Measurements from ENCODE around the gene BCAM.
"Not testable (repeated sequence)": the region's sequence is repeated elsewhere in the genome, so short reads cannot be mapped to it uniquely, and the experiment has no call there.

Gene BCAM

GRCh38 chr19:44816301-44816700 is 7.4 kb downstream of the BCAM start:
- no peak for DNase-seq

DNA sequence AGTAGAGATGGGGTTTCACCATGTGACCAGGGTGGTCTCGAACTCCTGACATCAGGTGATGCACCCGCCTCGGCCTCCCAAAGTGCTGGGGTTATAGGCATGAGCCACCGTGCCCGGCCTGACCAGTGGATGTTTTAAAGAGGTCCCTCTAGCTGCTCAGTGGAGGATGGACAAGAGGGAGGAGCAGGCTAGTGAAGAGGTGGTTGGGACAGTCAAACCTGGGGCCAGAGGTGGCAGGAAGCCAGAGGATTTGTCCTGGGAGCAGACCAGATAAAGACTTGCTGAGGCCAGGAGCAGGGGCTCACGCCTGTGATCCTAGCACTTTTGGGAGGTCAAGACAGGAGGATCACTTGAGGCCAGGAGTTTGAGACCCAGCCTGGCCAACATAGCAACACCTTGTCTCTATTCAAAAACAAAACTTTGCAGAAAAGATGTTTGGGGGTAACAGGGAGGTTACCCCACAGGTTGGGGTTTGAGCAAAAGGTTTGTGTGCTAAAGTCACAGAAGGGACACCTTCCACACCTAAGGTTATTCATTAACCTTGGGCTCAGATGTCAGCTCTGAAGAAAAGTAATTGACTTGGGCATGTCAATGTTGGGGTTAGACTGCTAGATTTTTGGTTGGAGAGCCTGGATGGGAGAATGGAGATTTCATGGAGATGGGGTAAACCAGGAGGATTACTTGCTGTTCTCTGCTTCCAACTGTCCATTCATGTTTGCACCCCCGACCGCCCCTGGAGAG is 9.0 kb downstream of the BCAM start:
- no peak for DNase-seq

GRCh38 chr19:44818466-44819031 is 9.6 kb downstream of the BCAM start:
- no peak for DNase-seq

DNA sequence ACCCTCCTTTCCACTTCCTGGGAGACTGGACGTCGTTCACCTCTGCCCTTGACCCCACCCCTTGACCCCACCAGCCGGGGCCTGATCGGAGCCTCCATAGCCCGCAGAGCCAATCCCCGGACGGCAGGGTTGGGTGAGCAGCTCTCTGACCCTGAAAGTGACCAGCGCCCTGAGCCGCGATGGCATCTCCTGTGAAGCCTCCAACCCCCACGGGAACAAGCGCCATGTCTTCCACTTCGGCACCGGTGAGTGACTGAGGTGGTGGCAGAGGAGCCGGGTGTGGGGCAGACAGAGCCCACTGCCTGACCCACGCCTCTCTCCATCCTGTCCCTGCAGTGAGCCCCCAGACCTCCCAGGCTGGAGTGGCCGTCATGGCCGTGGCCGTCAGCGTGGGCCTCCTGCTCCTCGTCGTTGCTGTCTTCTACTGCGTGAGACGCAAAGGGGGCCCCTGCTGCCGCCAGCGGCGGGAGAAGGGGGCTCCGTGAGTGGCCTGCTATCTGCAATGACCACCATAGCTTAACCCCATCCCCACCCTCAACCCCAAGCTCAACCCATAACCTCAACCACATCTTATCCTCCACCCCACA is 10.4 kb downstream of the BCAM start:
- DNase-seq = no peak

DNA sequence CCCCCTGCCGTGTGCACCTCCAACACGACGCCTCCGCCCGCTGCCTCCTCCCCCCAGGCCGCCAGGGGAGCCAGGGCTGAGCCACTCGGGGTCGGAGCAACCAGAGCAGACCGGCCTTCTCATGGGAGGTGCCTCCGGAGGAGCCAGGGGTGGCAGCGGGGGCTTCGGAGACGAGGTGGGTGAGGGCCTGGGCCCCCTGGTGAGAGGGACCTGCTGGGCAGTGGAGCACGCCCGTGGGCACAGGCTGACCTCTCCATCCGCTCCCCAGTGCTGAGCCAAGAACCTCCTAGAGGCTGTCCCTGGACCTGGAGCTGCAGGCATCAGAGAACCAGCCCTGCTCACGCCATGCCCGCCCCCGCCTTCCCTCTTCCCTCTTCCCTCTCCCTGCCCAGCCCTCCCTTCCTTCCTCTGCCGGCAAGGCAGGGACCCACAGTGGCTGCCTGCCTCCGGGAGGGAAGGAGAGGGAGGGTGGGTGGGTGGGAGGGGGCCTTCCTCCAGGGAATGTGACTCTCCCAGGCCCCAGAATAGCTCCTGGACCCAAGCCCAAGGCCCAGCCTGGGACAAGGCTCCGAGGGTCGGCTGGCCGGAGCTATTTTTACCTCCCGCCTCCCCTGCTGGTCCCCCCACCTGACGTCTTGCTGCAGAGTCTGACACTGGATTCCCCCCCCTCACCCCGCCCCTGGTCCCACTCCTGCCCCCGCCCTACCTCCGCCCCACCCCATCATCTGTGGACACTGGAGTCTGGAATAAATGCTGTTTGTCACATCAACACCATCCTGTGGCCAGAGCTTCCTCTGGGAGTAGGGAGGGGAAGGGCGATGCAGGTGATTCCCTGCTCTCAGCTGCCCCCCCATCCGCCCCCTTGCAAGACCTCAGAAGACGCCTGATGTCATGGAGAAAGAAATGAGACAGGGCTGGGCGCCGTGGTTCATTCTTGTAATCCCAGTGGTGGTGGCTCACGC is 12.0 kb downstream of the BCAM start:
- DNase-seq = peak in 1 of 58 donors; percentile 3

- no peak for DNase-seq
These were observed 13.3 kb downstream of the BCAM start for GRCh38 chr19:44822177-44822576.

GRCh38 chr19:44822670-44823372 is 13.9 kb downstream of the BCAM start:
- DNase-seq = no peak

GRCh38 chr19:44823373-44823698 is 14.4 kb downstream of the BCAM start:
- DNase-seq = no peak

DNA sequence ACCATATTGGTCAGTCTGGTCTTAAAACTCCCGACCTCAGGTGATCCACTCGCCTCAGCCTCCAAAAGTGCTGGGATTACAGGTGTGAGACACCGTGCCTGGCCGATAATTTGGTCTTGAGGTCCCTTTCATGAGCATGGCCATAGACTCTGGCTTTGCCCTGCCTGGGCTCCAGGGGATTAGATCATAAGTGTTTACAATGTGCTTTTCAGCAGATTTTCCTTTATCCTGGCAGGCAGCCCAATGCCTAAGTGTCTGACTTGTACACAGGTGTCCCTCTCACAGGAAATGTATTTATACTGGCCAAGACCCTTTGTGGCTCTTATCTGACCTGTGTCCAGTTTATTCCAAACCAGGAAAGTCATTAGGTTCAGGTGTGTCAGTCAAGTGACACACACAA is 15.9 kb downstream of the BCAM start:
- no peak for DNase-seq

- DNase-seq = not testable (repeated sequence)
These were observed 24.0 kb downstream of the BCAM start for GRCh38 chr19:44832875-44833274.

DNA sequence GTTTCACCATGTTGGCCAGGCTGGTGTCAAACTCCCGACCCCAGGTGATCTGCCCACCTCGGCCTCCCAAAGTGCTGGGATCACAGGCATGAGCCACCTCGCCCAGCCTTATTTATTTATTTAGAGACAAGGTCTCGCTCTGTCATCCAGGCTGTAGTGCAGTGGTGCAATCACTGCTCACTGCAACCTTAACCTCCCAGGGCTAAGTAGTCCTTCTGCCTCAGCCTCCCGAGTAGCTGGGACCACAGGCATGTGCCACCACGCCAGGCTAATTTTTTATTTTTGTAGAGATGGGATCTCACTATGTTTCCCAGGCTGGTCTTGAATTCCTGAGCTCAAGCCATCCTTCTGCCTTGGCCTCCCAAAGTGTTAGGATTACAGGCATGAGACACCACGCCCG is 25.5 kb downstream of the BCAM start:
- not testable (repeated sequence) for DNase-seq

- no peak for DNase-seq
These were observed 30.4 kb downstream of the BCAM start for GRCh38 chr19:44839276-44839675.

DNA sequence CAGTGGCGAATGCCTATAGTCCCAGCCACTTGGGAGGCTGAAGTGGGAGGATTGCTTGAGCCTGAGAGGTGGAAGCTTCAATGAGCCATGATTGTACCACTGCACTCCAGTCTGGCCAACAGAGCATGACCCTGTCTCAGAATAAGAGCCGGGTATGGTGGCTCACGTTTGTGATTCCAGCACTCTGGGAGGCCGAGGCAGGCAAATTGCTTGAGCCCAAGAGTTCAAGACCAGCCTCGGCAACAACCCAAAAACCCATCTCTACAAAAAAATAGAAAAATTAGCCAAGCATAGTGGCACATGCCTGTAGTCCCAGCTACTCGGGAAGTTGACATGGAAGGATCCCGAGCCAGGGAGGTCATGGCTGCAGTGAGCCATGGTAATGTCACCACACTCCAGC is 31.9 kb downstream of the BCAM start:
- no peak for DNase-seq

- no peak for DNase-seq
These were observed 32.3 kb downstream of the BCAM start for GRCh38 chr19:44841231-44841630.

GRCh38 chr19:44845286-44845611 is 36.3 kb downstream of the BCAM start:
- no peak for DNase-seq

DNA sequence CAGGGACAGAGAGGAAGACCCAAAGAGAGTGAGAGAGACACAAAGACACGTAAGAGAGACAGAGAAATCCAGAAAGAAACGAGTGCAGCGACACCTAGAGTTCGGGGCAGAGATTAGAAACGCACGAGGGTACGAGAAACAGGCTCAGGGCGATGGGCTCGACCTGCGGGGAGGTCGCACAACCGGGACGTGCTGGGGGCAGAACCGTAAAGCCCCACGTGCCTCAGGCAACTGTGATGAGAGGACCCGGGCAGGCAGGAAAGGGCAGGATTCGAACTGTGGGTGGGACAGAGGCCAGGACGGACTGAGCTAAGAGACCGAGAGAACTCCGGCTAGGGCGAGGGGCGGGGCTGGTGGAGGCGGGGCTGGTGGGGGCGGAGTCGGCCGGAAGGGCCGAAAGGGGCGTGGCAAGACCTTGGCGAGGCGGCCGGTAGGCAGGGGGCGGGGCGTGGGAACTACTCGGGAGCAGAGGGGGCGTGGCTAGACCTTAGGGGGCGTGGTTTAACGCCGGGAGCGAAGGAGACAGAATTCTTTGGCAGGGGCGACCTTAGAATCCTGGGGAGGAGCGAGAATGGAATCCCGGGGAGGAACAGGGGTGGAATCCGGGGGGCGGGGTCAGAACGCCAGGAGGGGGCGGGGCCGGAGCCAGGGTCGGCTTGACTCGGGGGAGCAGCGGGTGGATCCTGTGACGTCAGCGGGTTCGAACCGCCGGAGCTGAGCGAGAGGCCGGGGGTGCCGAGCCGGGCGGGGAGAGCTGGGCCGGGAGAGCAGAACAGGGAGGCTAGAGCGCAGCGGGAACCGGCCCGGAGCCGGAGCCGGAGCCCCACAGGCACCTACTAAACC is 36.9 kb downstream of the BCAM start, which contains the start of gene NECTIN2:
Gene NECTIN2 (plus strand): TSS at position 686 of the 843 bp plus-strand sequence. CDS start 229 bp downstream, outside the sequence.
- DNase-seq = peak; percentile 26 to 95 (median 84)

GRCh38 chr19:44846455-44847143 is 37.7 kb downstream of the BCAM start:
- DNase-seq = peak in 1 of 58 donors; percentile 12

GRCh38 chr19:44847144-44848035 is 38.5 kb downstream of the BCAM start:
- DNase-seq = peak in 14 of 58 donors; percentile 5 to 50 (median 32)
